ENCODE data around the gene COX14. TPM values are rescaled to one million over a fixed set of nuclear protein-coding genes. Genes with fewer than 3 reads are reported as not detected.

Gene COX14
- total RNA-seq, 1 experiment from 2014 or later, result 84.7 TPM

GRCh38 chr12:50132505-50133135 lies 20.6 kb downstream of the COX14 start:
- DNase-seq, result peak; percentile 69
- Histone ChIP-seq H3K4me3 (ENCODE audit: low read length) (no peak overlapping the region), H3K79me2 (ENCODE audit: low read length) (no peaks in the 10 kb centered on the region), H3K4me2 (ENCODE audit: low read length) (no peak overlapping the region), H3F3A (ENCODE audit: low read length, unreplicated experiment) (no peaks in the 10 kb centered on the region), H3K9me2 (replicated peaks; ENCODE audit: low read length) (no peaks in the 10 kb centered on the region), H2AFZ (ENCODE audit: low read length) (no peak overlapping the region), H3K4me1 (ENCODE audit: insufficient read depth, low read length) (no peaks in the 10 kb centered on the region), H3K36me3 (ENCODE audit: low read depth, low read length) (peaks cover 27% of the 10 kb centered on the region; the same call in 1 of the 2 replicates), H3K9me3 (ENCODE audit: low read length) (no peaks in the 10 kb centered on the region), H3K27ac (ENCODE audit: low read length) (no peak overlapping the region), H3K9ac (ENCODE audit: low read length) (no peak overlapping the region), H3K27me3 (ENCODE audit: low read length) (no peaks in the 10 kb centered on the region), H4K20me1 (ENCODE audit: low read length) (no peaks in the 10 kb centered on the region)
- BruUV-seq (replicated peaks), result no TSS peak
- intact Hi-C loops (cut with micrococcal nuclease), result loop anchor here (1.0 kb wide), 1 partner anchor 43 kb away; no protein-coding TSS in a partner anchor
- CTCF ChIA-PET, result interaction anchor here (0.6 to 0.9 kb wide), 5 partner anchors 18 to 197 kb away, joined by 3 to 5 read pairs (median 4); partner anchors contain the start of gene CERS5
- peak; percentile 61 for ATAC-seq
- POLR2A ChIA-PET (ENCODE audit: unreplicated experiment), result interaction anchor here (0.7 kb wide), 1 partner anchor 121 kb away, joined by 3 read pairs; no protein-coding TSS in a partner anchor
- TF ChIP-seq, protein P1, sequence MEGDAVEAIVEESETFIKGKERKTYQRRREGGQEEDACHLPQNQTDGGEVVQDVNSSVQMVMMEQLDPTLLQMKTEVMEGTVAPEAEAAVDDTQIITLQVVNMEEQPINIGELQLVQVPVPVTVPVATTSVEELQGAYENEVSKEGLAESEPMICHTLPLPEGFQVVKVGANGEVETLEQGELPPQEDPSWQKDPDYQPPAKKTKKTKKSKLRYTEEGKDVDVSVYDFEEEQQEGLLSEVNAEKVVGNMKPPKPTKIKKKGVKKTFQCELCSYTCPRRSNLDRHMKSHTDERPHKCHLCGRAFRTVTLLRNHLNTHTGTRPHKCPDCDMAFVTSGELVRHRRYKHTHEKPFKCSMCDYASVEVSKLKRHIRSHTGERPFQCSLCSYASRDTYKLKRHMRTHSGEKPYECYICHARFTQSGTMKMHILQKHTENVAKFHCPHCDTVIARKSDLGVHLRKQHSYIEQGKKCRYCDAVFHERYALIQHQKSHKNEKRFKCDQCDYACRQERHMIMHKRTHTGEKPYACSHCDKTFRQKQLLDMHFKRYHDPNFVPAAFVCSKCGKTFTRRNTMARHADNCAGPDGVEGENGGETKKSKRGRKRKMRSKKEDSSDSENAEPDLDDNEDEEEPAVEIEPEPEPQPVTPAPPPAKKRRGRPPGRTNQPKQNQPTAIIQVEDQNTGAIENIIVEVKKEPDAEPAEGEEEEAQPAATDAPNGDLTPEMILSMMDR (conservative IDR thresholded peaks at IDR 0.05; ENCODE audit: low read depth, low read length), result peak; percentile 84
- no peak for TF ChIP-seq EZH2 (IDR thresholded peaks at IDR 0.05; ENCODE audit: low read length, unreplicated experiment)
- TF ChIP-seq EZH2phosphoT487 (IDR thresholded peaks at IDR 0.05; ENCODE audit: borderline replicate concordance, low read length), result no peak

GRCh38 chr12:50142993-50143392 lies 31.0 kb downstream of the COX14 start:
- H4K20me1 ChIP-seq (ENCODE audit: low read length), result no peaks in the 10 kb centered on the region
- no peaks in the 10 kb centered on the region for H3F3A ChIP-seq (ENCODE audit: low read length, unreplicated experiment)
- H3K27ac ChIP-seq (ENCODE audit: low read length), result no peak overlapping the region
- DNase-seq (no peak), ATAC-seq (no peak)
- no peak overlapping the region for H3K4me3 ChIP-seq (ENCODE audit: low read length)
- TF ChIP-seq EZH2 (IDR thresholded peaks at IDR 0.05; ENCODE audit: low read length, unreplicated experiment), result no peak
- TF ChIP-seq, protein P1 (conservative IDR thresholded peaks at IDR 0.05; ENCODE audit: low read depth, low read length), result no peak
- no peak for TF ChIP-seq EZH2phosphoT487 (IDR thresholded peaks at IDR 0.05; ENCODE audit: borderline replicate concordance, low read length)
- H3K4me1 ChIP-seq (ENCODE audit: insufficient read depth, low read length), result no peaks in the 10 kb centered on the region
- no peaks in the 10 kb centered on the region for H3K9me3 ChIP-seq (ENCODE audit: low read length)
- no peak overlapping the region for H2AFZ ChIP-seq (ENCODE audit: low read length)
- peaks cover 8% of the 10 kb centered on the region; the same call in 1 of the 2 replicates for H3K36me3 ChIP-seq (ENCODE audit: low read depth, low read length)
- H3K9ac ChIP-seq (ENCODE audit: low read length), result no peak overlapping the region
- H3K27me3 ChIP-seq (ENCODE audit: low read length), result no peaks in the 10 kb centered on the region
- CTCF ChIA-PET, result no interaction called here
- no peak overlapping the region for H3K4me2 ChIP-seq (ENCODE audit: low read length)
- POLR2A ChIA-PET (ENCODE audit: unreplicated experiment), result no interaction called here
- H3K9me2 ChIP-seq (replicated peaks; ENCODE audit: low read length), result no peaks in the 10 kb centered on the region
- no TSS peak for BruUV-seq (replicated peaks)
- no peaks in the 10 kb centered on the region for H3K79me2 ChIP-seq (ENCODE audit: low read length)
- intact Hi-C loops (cut with micrococcal nuclease), result no loop called here

- H3K9me2 ChIP-seq (replicated peaks; ENCODE audit: low read length), result no peaks in the 10 kb centered on the region
- no peak overlapping the region for H3K27ac ChIP-seq (ENCODE audit: low read length)
- H3K36me3 ChIP-seq (ENCODE audit: low read depth, low read length), result peaks cover 7% of the 10 kb centered on the region; the same call in 1 of the 2 replicates
- TF ChIP-seq EZH2 (IDR thresholded peaks at IDR 0.05; ENCODE audit: low read length, unreplicated experiment) (no peak), EZH2phosphoT487 (IDR thresholded peaks at IDR 0.05; ENCODE audit: borderline replicate concordance, low read length) (no peak)
- TF ChIP-seq, protein P1 (conservative IDR thresholded peaks at IDR 0.05; ENCODE audit: low read depth, low read length), result no peak
- H3K27me3 ChIP-seq (ENCODE audit: low read length), result no peaks in the 10 kb centered on the region
- no peaks in the 10 kb centered on the region for H3K9me3 ChIP-seq (ENCODE audit: low read length)
- no peaks in the 10 kb centered on the region for H3F3A ChIP-seq (ENCODE audit: low read length, unreplicated experiment)
- no peaks in the 10 kb centered on the region for H3K4me1 ChIP-seq (ENCODE audit: insufficient read depth, low read length)
- ATAC-seq (no peak), DNase-seq (no peak)
- no peaks in the 10 kb centered on the region for H3K79me2 ChIP-seq (ENCODE audit: low read length)
- CTCF ChIA-PET, result no interaction called here
- H3K9ac ChIP-seq (ENCODE audit: low read length), result no peak overlapping the region
- H2AFZ ChIP-seq (ENCODE audit: low read length), result no peak overlapping the region
- H4K20me1 ChIP-seq (ENCODE audit: low read length), result no peaks in the 10 kb centered on the region
- no peak overlapping the region for H3K4me3 ChIP-seq (ENCODE audit: low read length)
- no peak overlapping the region for H3K4me2 ChIP-seq (ENCODE audit: low read length)
- no TSS peak for BruUV-seq (replicated peaks)
- intact Hi-C loops (cut with micrococcal nuclease), result no loop called here
- POLR2A ChIA-PET (ENCODE audit: unreplicated experiment), result no interaction called here
These were observed 33.4 kb downstream of the COX14 start for GRCh38 chr12:50145439-50145838.
